CD14-positive monocyte (primary cell): ENCODE measurements around the gene AGPAT2. TPM values are rescaled to one million over a fixed set of nuclear protein-coding genes. Genes with fewer than 3 reads are reported as not detected.
A peak's percentile ranks its signal among the peaks of the same experiment; 100 is the strongest.

Source experiments
- DNase-seq, 3 donors: peaks; one replicate each; pipeline ENCODE4 v3.0.0-alpha.2; 2011 to 2022
- H2AFZ ChIP-seq: 2 replicates; pipeline ENCODE4 v1.6.0; 2012; ENCODE audit warnings: mild to moderate bottlenecking, low read depth, low read length, inconsistent platforms; ENCODE audit not compliant: insufficient read depth, poor library complexity, severe bottlenecking
- H3K27ac ChIP-seq, 2 donors: 1 replicate in 1 of 2; 2 replicates in 1 of 2; pipeline ENCODE4 v1.5.1; 2012 to 2013; ENCODE audit warnings: low read length in 2 of 2, control low read depth in 1 of 2, inconsistent platforms in 1 of 2, low read depth in 1 of 2, mild to moderate bottlenecking in 1 of 2
- H3K27me3 ChIP-seq, 2 donors: one replicate each; pipeline versions ENCODE4 v1.6.0 to v1.6.1; 2011 to 2013; ENCODE audit warnings: low read length in 2 of 2; ENCODE audit not compliant: control insufficient read depth in 2 of 2, insufficient read depth in 2 of 2
- H3K36me3 ChIP-seq, 2 donors: replicated peaks in 1 of 2; 1 replicate in 1 of 2; 2 replicates in 1 of 2; pipeline versions ENCODE4 v1.5.1 to v1.6.1; 2012 to 2013; ENCODE audit warnings: low read length in 2 of 2, control low read depth in 1 of 2, inconsistent platforms in 1 of 2, mild to moderate bottlenecking in 1 of 2; ENCODE audit not compliant: insufficient read depth in 2 of 2, control insufficient read depth in 1 of 2
- H3K4me1 ChIP-seq, 2 donors: 1 replicate in 1 of 2; 2 replicates in 1 of 2; pipeline versions ENCODE4 v1.5.1 to v1.6.1; 2012 to 2013; ENCODE audit warnings: low read length in 2 of 2, control low read depth in 1 of 2, inconsistent platforms in 1 of 2, mild to moderate bottlenecking in 1 of 2, moderate library complexity in 1 of 2; ENCODE audit not compliant: insufficient read depth in 2 of 2, control insufficient read depth in 1 of 2
- H3K4me2 ChIP-seq: replicated peaks from 2 replicates; pipeline ENCODE3; 2012; ENCODE audit warnings: low read length, moderate library complexity, mild to moderate bottlenecking; ENCODE audit not compliant: poor library complexity, severe bottlenecking; ENCODE audit errors: extremely low read depth
- H3K4me3 ChIP-seq, 3 experiments: fragments of 200-600 bp in 1 of 3; sonication (generic) in 1 of 3; replicated peaks in 1 of 3; 1 replicate in 2 of 3; 2 replicates in 1 of 3; pipeline ENCODE4 v1.5.1; 2011 to 2013; ENCODE audit warnings: low read length in 3 of 3, mild to moderate bottlenecking in 3 of 3, control low read depth in 2 of 3, low read depth in 2 of 3, inconsistent platforms in 1 of 3, moderate library complexity in 1 of 3
- H3K79me2 ChIP-seq: 2 replicates; pipeline ENCODE4 v1.6.0; 2012; ENCODE audit warnings: mild to moderate bottlenecking, control low read depth, inconsistent platforms, low read length, moderate library complexity; ENCODE audit not compliant: insufficient read depth
- H3K9ac ChIP-seq: 2 replicates; pipeline ENCODE4 v1.6.0; 2017; ENCODE audit warnings: low read length, mild to moderate bottlenecking; ENCODE audit not compliant: insufficient read depth, poor library complexity, severe bottlenecking
- H3K9me3 ChIP-seq, 2 donors: replicated peaks in 1 of 2; 1 replicate in 1 of 2; 2 replicates in 1 of 2; pipeline versions ENCODE4 v1.5.1 to v1.6.1; 2012 to 2013; ENCODE audit warnings: low read length in 2 of 2, control low read depth in 1 of 2; ENCODE audit not compliant: control insufficient read depth in 1 of 2, insufficient read depth in 1 of 2
- H4K20me1 ChIP-seq: 2 replicates; pipeline ENCODE4 v1.6.0; 2012; ENCODE audit warnings: mild to moderate bottlenecking, low read length, control low read depth, moderate library complexity; ENCODE audit not compliant: insufficient read depth
- H3K27ac Mint-ChIP-seq, 7 donors: one replicate each; pipeline ENCODE4 v1.8.0; 2020; ENCODE audit warnings: mild to moderate bottlenecking in 7 of 7, mixed read lengths in 7 of 7, moderate library complexity in 6 of 7, inconsistent platforms in 2 of 7
- H3K27me3 Mint-ChIP-seq, 3 donors: one replicate each; pipeline ENCODE4 v1.8.0; 2021 to 2022; ENCODE audit warnings: low read depth in 3 of 3, mild to moderate bottlenecking in 3 of 3, mixed read lengths in 3 of 3, moderate library complexity in 3 of 3, inconsistent platforms in 1 of 3
- H3K36me3 Mint-ChIP-seq, 2 donors: one replicate each; pipeline ENCODE4 v1.8.0; 2020; ENCODE audit warnings: mixed read lengths in 2 of 2, inconsistent platforms in 1 of 2, mild to moderate bottlenecking in 1 of 2
- H3K4me1 Mint-ChIP-seq: one replicate; pipeline ENCODE4 v1.8.0; 2020; ENCODE audit warnings: mild to moderate bottlenecking, mixed read lengths
- H3K4me3 Mint-ChIP-seq, 2 donors: one replicate each; pipeline ENCODE4 v1.8.0; 2020; ENCODE audit warnings: mild to moderate bottlenecking in 2 of 2, mixed read lengths in 2 of 2, moderate library complexity in 1 of 2
- H3K9me3 Mint-ChIP-seq, 7 donors: one replicate each; pipeline ENCODE4 v1.8.0; 2020 to 2022; ENCODE audit warnings: mixed read lengths in 7 of 7, mild to moderate bottlenecking in 6 of 7, moderate library complexity in 6 of 7, inconsistent platforms in 2 of 7
- CTCF ChIP-seq: fragments of 200-600 bp; IDR thresholded peaks from one replicate; pipeline ENCODE4 v1.8.0; 2022; ENCODE audit warnings: antibody characterized with exemption, mild to moderate bottlenecking
- WGBS: methylation state at CpG from one replicate; pipeline ENCODE4 v1.1.5; 2013; ENCODE audit warnings: missing lambda C conversion rate; ENCODE audit not compliant: insufficient coverage; 5-methylcytosine and 5-hydroxymethylcytosine counted together
- intact Hi-C, 2 donors: fragments of 100-400 bp; cut with micrococcal nuclease; formaldehyde crosslinking; loops; one replicate each; pipeline versions ENCODE4 v1.15.0 to v1.15.1; 2023
- polyA plus RNA-seq, 3 donors: library from polyadenylated mRNA; depleted of rRNA in 1 of 3; unstranded in 2 of 3; stranded (reverse) in 1 of 3; fragments of 300-500 nt in 2 of 3; fragments of >200 nt in 1 of 3; fragmentation: Illumina TruSeq in 2 of 3; gene quantifications; 1 replicate in 2 of 3; 2 replicates in 1 of 3; pipeline ENCODE4 v1.2.3, GENCODE V29; 2012 to 2021

Gene AGPAT2
- polyA plus RNA-seq, 3 donors: 80.1 to 139 (median 116) TPM

- Histone ChIP-seq H3K9me3 (no peaks in the 10 kb centered on the region), H3K27ac (peak overlapping the region in 1 of 2 donors; percentile 87), H3K79me2 (peaks cover 58% of the 10 kb centered on the region), H3K4me2 (peak overlapping the region; percentile 85), H3K36me3 (peaks cover 28 to 36% of the 10 kb centered on the region in 2 donors), H3K9ac (peak overlapping the region; percentile 85), H3K4me3 (peak overlapping the region; percentile 80 to 89 (median 85)), H3K4me1 (peaks cover 26 to 38% of the 10 kb centered on the region in 2 donors), H3K27me3 (peaks cover 0 to 9% of the 10 kb centered on the region in 2 donors), H4K20me1 (peaks cover 48% of the 10 kb centered on the region), H2AFZ (peak overlapping the region; percentile 93)
- Mint-ChIP-seq H3K36me3 (peaks cover 27 to 36% of the 10 kb centered on the region in 2 donors), H3K9me3 (no peaks in the 10 kb centered on the region), H3K4me3 (peak overlapping the region; percentile 96 to 97), H3K27me3 (peaks cover 6 to 12% (median 10%) of the 10 kb centered on the region in 3 donors), H3K4me1 (peaks cover 33% of the 10 kb centered on the region), H3K27ac (peak overlapping the region in 1 of 7 donors; percentile 85)
- TF ChIP-seq CTCF: peak; percentile 91
- under 1% methylated on average over 66 of the region's 66 CpGs for WGBS
- DNase-seq: peak; percentile 86 to 93 (median 93)
- intact Hi-C loops: loop anchor here (5.0 to 10.0 kb wide), 2 partner anchors 41 to 243 kb away; partner anchors contain the start of genes AGPAT2 (in 2 of the 2) and SEC16A (in 1 of the 2)
Observed at GRCh38 chr9:136728080-136728547, 40.9 kb upstream of the AGPAT2 start.

DNA sequence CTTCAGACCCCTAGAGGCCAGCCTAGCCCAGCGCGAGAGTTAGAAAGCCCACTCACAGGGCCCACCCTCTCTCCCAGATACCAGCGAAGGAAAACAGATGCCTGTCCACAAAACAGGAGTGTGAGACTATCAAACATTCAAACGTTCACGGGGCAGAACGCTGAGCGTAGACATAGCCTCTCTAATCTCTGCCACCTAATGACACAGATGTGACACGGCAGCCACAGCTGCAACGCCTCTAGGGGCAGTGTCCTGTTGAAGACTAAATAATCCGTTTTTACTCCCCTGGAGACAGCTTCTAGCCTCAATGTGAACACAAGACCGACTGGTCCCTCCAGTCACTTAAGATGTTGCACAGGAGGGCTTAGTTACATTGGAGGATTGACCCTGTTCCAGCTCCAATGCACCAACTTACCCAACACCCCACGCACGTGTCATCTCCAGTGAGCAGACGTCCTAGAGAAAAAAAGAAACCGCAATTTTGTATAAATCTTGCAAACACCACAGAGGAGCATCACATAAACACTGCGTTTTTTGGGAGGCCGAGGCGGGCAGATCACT, 39.5 kb upstream of the AGPAT2 start:
- peaks cover 6 to 12% (median 8%) of the 10 kb centered on the region in 3 donors for H3K27me3 Mint-ChIP-seq
- Histone ChIP-seq H3K27me3 (peaks cover 0 to 9% of the 10 kb centered on the region in 2 donors), H4K20me1 (peaks cover 62% of the 10 kb centered on the region), H3K9ac (peak overlapping the region; percentile 85), H3K9me3 (no peaks in the 10 kb centered on the region), H3K27ac (peak overlapping the region in 1 of 2 donors; percentile 87), H3K4me1 (peaks cover 26 to 38% of the 10 kb centered on the region in 2 donors), H3K4me2 (peak overlapping the region; percentile 85), H3K79me2 (peaks cover 58% of the 10 kb centered on the region), H2AFZ (no peak overlapping the region), H3K4me3 (peak overlapping the region; percentile 80 to 89 (median 85)), H3K36me3 (peaks cover 37 to 48% of the 10 kb centered on the region in 2 donors)
- H3K9me3 Mint-ChIP-seq: no peaks in the 10 kb centered on the region
- peak; percentile 71 for TF ChIP-seq CTCF
- intact Hi-C loops: loop anchor here (5.0 to 10.0 kb wide), 2 partner anchors 39 to 242 kb away; partner anchors contain the start of genes AGPAT2 (in 2 of the 2) and SEC16A (in 1 of the 2)
- H3K4me3 Mint-ChIP-seq: peak overlapping the region; percentile 96 to 97
- H3K4me1 Mint-ChIP-seq: peaks cover 33% of the 10 kb centered on the region
- H3K36me3 Mint-ChIP-seq: peaks cover 27 to 41% of the 10 kb centered on the region in 2 donors
- peak overlapping the region; percentile 72 to 96 (median 85) for H3K27ac Mint-ChIP-seq
- DNase-seq: peak; percentile 39 to 42 (median 41)
- WGBS: 15% methylated on average over 12 of the region's 18 CpGs
